Astrocyte (in vitro differentiated cells and primary cell): ENCODE results near the gene SIDT2. TPM values are rescaled to one million over a fixed set of nuclear protein-coding genes. Genes with fewer than 3 reads are reported as not detected.

Experiments
- DNase-seq: peaks from one replicate; pipeline ENCODE4 v3.0.0-alpha.2; 2010; ENCODE audit warnings: low read depth
- FAIRE-seq: peaks from 2 replicates; lab custom pipeline; 2011; peaks lifted over from hg19 to GRCh38; lab: Jason Lieb, UNC
- H2AFZ ChIP-seq: 2 replicates; pipeline ENCODE4 v1.6.0; 2012; ENCODE audit warnings: low read depth, low read length, inconsistent platforms
- H3K27ac ChIP-seq: 2 replicates; pipeline ENCODE4 v1.5.1; 2011; ENCODE audit warnings: low read depth, low read length, inconsistent platforms
- H3K27me3 ChIP-seq: 2 replicates; pipeline ENCODE4 v1.6.0; 2011; ENCODE audit warnings: low read length, inconsistent platforms; ENCODE audit not compliant: insufficient read depth
- H3K36me3 ChIP-seq: 2 replicates; pipeline ENCODE4 v1.5.1; 2011; ENCODE audit warnings: low read length, inconsistent platforms; ENCODE audit not compliant: insufficient read depth
- H3K4me1 ChIP-seq: 2 replicates; pipeline ENCODE4 v1.5.1; 2011; ENCODE audit warnings: low read length, inconsistent platforms; ENCODE audit not compliant: insufficient read depth
- H3K4me2 ChIP-seq: 2 replicates; pipeline ENCODE4 v1.6.0; 2012; ENCODE audit warnings: low read length, inconsistent platforms
- H3K4me3 ChIP-seq: 2 replicates; pipeline ENCODE4 v1.5.1; 2011; ENCODE audit warnings: low read depth, mild to moderate bottlenecking, low read length, inconsistent platforms; ENCODE audit not compliant: insufficient read depth
- H3K79me2 ChIP-seq: 2 replicates; pipeline ENCODE4 v1.6.0; 2012; ENCODE audit warnings: mild to moderate bottlenecking, low read length, inconsistent platforms; ENCODE audit not compliant: insufficient read depth
- H3K9ac ChIP-seq: 2 replicates; pipeline ENCODE4 v1.6.0; 2012; ENCODE audit warnings: mild to moderate bottlenecking, low read length, inconsistent platforms
- H3K9me3 ChIP-seq: 2 replicates; pipeline ENCODE4 v1.5.1; 2012; ENCODE audit warnings: low read depth, mild to moderate bottlenecking, low read length, inconsistent platforms; ENCODE audit not compliant: insufficient read depth
- H4K20me1 ChIP-seq: 2 replicates; pipeline ENCODE4 v1.6.0; 2012; ENCODE audit warnings: low read length, inconsistent platforms; ENCODE audit not compliant: insufficient read depth
- H3K27ac Mint-ChIP-seq: one replicate; pipeline ENCODE4 v1.8.0; 2021; ENCODE audit warnings: mild to moderate bottlenecking, mixed read lengths; ENCODE audit not compliant: unreplicated experiment
- H3K27me3 Mint-ChIP-seq: one replicate; pipeline ENCODE4 v1.8.0; 2021; ENCODE audit warnings: low read depth, mixed read lengths; ENCODE audit not compliant: unreplicated experiment
- H3K36me3 Mint-ChIP-seq: one replicate; pipeline ENCODE4 v1.8.0; 2021; ENCODE audit warnings: low read depth, mixed read lengths; ENCODE audit not compliant: unreplicated experiment
- H3K4me1 Mint-ChIP-seq: one replicate; pipeline ENCODE4 v1.8.0; 2021; ENCODE audit warnings: low read depth, mixed read lengths; ENCODE audit not compliant: unreplicated experiment
- H3K4me3 Mint-ChIP-seq: one replicate; pipeline ENCODE4 v1.8.0; 2021; ENCODE audit warnings: mild to moderate bottlenecking, moderate library complexity, mixed read lengths; ENCODE audit not compliant: unreplicated experiment
- H3K9me3 Mint-ChIP-seq: one replicate; pipeline ENCODE4 v1.8.0; 2021; ENCODE audit warnings: mild to moderate bottlenecking, mixed read lengths; ENCODE audit not compliant: unreplicated experiment
- EZH2 ChIP-seq: IDR thresholded peaks from 2 replicates; pipeline ENCODE4 v1.6.1; 2012; ENCODE audit warnings: mild to moderate bottlenecking, low read length, inconsistent platforms; ENCODE audit not compliant: insufficient read depth
- total RNA-seq: library from RNA; stranded (reverse); gene quantifications from 2 replicates; pipeline ENCODE4 v1.2.1, GENCODE V29; 2021
- TF ChIP-seq, protein P1 (sequence below): IDR thresholded peaks from 2 replicates; pipeline ENCODE4 v1.5.1; 2011; ENCODE audit warnings: low read depth, mild to moderate bottlenecking, inconsistent platforms, low read length, moderate library complexity; ENCODE audit not compliant: insufficient read depth

The SIDT2 gene
- total RNA-seq, 1 donor from 2014 or later: 55.8 TPM

- H3K36me3 Mint-ChIP-seq: peaks cover 34% of the 10 kb centered on the region
- peaks cover 80% of the 10 kb centered on the region for H3K79me2 ChIP-seq
These were observed 23.2 kb downstream of the SIDT2 start for GRCh38 chr11:117201658-117202305.

GRCh38 chr11:117202386-117203068 is 24.0 kb downstream of the SIDT2 start:
- peak overlapping the region; percentile 99 for H3K27ac Mint-ChIP-seq
- H3K4me3 Mint-ChIP-seq: peak overlapping the region; percentile 97
- H3K27ac ChIP-seq: no peak overlapping the region
- peaks cover 78% of the 10 kb centered on the region for H3K79me2 ChIP-seq
- peaks cover 54% of the 10 kb centered on the region for H3K4me1 ChIP-seq
- no peaks in the 10 kb centered on the region for H3K27me3 Mint-ChIP-seq
- H3K4me2 ChIP-seq: peak overlapping the region; percentile 98
- FAIRE-seq (peak; percentile 32), DNase-seq (no peak)
- H2AFZ ChIP-seq: no peak overlapping the region
- H3K27me3 ChIP-seq: no peaks in the 10 kb centered on the region
- H3K9me3 Mint-ChIP-seq: no peaks in the 10 kb centered on the region
- H3K9ac ChIP-seq: peak overlapping the region; percentile 91
- no peak for TF ChIP-seq EZH2
- TF ChIP-seq, protein P1, sequence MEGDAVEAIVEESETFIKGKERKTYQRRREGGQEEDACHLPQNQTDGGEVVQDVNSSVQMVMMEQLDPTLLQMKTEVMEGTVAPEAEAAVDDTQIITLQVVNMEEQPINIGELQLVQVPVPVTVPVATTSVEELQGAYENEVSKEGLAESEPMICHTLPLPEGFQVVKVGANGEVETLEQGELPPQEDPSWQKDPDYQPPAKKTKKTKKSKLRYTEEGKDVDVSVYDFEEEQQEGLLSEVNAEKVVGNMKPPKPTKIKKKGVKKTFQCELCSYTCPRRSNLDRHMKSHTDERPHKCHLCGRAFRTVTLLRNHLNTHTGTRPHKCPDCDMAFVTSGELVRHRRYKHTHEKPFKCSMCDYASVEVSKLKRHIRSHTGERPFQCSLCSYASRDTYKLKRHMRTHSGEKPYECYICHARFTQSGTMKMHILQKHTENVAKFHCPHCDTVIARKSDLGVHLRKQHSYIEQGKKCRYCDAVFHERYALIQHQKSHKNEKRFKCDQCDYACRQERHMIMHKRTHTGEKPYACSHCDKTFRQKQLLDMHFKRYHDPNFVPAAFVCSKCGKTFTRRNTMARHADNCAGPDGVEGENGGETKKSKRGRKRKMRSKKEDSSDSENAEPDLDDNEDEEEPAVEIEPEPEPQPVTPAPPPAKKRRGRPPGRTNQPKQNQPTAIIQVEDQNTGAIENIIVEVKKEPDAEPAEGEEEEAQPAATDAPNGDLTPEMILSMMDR: no peak
- H3K36me3 Mint-ChIP-seq: peaks cover 34% of the 10 kb centered on the region
- peak overlapping the region; percentile 83 for H3K4me3 ChIP-seq
- peaks cover 56% of the 10 kb centered on the region for H3K4me1 Mint-ChIP-seq
- no peaks in the 10 kb centered on the region for H3K9me3 ChIP-seq
- peaks cover 31% of the 10 kb centered on the region for H3K36me3 ChIP-seq
- peaks cover 63% of the 10 kb centered on the region for H4K20me1 ChIP-seq

More at GRCh38 chr11:117201658-117202305, 23.2 kb downstream of the SIDT2 start:
- H3K4me3 Mint-ChIP-seq: peak overlapping the region; percentile 97
- no peak for TF ChIP-seq EZH2
- TF ChIP-seq, protein P1: no peak
- peak overlapping the region; percentile 76 for H3K27ac ChIP-seq
- peak overlapping the region; percentile 83 for H3K4me3 ChIP-seq
- no peaks in the 10 kb centered on the region for H3K9me3 ChIP-seq
- H3K4me2 ChIP-seq: peak overlapping the region; percentile 98
- H4K20me1 ChIP-seq: peaks cover 63% of the 10 kb centered on the region
- no peak for DNase-seq
- H3K4me1 Mint-ChIP-seq: peaks cover 60% of the 10 kb centered on the region
- H3K9ac ChIP-seq: peak overlapping the region; percentile 91
- H3K4me1 ChIP-seq: peaks cover 55% of the 10 kb centered on the region
- no peak for FAIRE-seq
- H3K9me3 Mint-ChIP-seq: no peaks in the 10 kb centered on the region
- H2AFZ ChIP-seq: no peak overlapping the region
- H3K27ac Mint-ChIP-seq: peak overlapping the region; percentile 99
- H3K27me3 ChIP-seq: no peaks in the 10 kb centered on the region
- H3K36me3 ChIP-seq: peaks cover 31% of the 10 kb centered on the region
- no peaks in the 10 kb centered on the region for H3K27me3 Mint-ChIP-seq
